IPS-18a (cell line): Measurements from ENCODE around the gene ARHGAP8.

Experiments used
- H3K27ac ChIP-seq: one replicate; pipeline ENCODE4 v1.5.1; 2013; ENCODE audit warnings: low read length
- H3K27me3 ChIP-seq: one replicate; pipeline ENCODE4 v1.6.1; 2013; ENCODE audit warnings: mild to moderate bottlenecking, low read length; ENCODE audit not compliant: control insufficient read depth, insufficient read depth
- H3K36me3 ChIP-seq: one replicate; pipeline ENCODE4 v1.6.1; 2013; ENCODE audit warnings: low read depth, low read length; ENCODE audit not compliant: control insufficient read depth
- H3K4me1 ChIP-seq: one replicate; pipeline ENCODE4 v1.6.1; 2013; ENCODE audit warnings: low read depth, low read length; ENCODE audit not compliant: control insufficient read depth
- H3K4me3 ChIP-seq: one replicate; pipeline ENCODE4 v1.5.1; 2013; ENCODE audit warnings: low read length
- H3K9ac ChIP-seq: one replicate; pipeline ENCODE4 v1.6.1; 2013; ENCODE audit warnings: mild to moderate bottlenecking, low read length, moderate library complexity
- H3K9me3 ChIP-seq: one replicate; pipeline ENCODE4 v1.6.1; 2013; ENCODE audit warnings: low read depth, low read length; ENCODE audit not compliant: control insufficient read depth

ARHGAP8 gene

GRCh38 chr22:44752285-44753188 is at the start of gene ARHGAP8:
TSS of gene ARHGAP8 (plus strand) at chr22:44752575. CDS start at chr22:44786528, 33,953 bp downstream.
- peak within 1 kb of the TSS; percentile 75 for H3K4me3 ChIP-seq

GRCh38 chr22:44703255-44703870 is 49.0 kb upstream of the ARHGAP8 start:
- no peaks in the 10 kb centered on the region for H3K36me3 ChIP-seq
- H3K27me3 ChIP-seq, result peaks cover 40% of the 10 kb centered on the region
- no peaks in the 10 kb centered on the region for H3K9me3 ChIP-seq
- peak overlapping the region; percentile 63 for H3K4me3 ChIP-seq
- peaks cover 11% of the 10 kb centered on the region for H3K4me1 ChIP-seq
- H3K27ac ChIP-seq, result no peak overlapping the region
- no peak overlapping the region for H3K9ac ChIP-seq

More at GRCh38 chr22:44752285-44753188, at the start of gene ARHGAP8:
- Histone ChIP-seq H3K27me3 (peaks cover 11% of the 10 kb centered on the region), H3K9ac (peak within 1 kb of the TSS; percentile 68), H3K4me1 (peaks cover 15% of the 10 kb centered on the region), H3K36me3 (no peaks in the 10 kb centered on the region), H3K9me3 (no peaks in the 10 kb centered on the region), H3K27ac (no peak within 1 kb of the TSS)

- no peak overlapping the region for H3K9ac ChIP-seq
- no peak overlapping the region for H3K27ac ChIP-seq
- H3K4me1 ChIP-seq, result peaks cover 9% of the 10 kb centered on the region
- no peak overlapping the region for H3K4me3 ChIP-seq
- peaks cover 40% of the 10 kb centered on the region for H3K27me3 ChIP-seq
- no peaks in the 10 kb centered on the region for H3K9me3 ChIP-seq
- no peaks in the 10 kb centered on the region for H3K36me3 ChIP-seq
Measured at GRCh38 chr22:44704159-44705021, 48.0 kb upstream of the ARHGAP8 start.

GRCh38 chr22:44705022-44705297 is 47.4 kb upstream of the ARHGAP8 start:
- H3K27me3 ChIP-seq, result peaks cover 34% of the 10 kb centered on the region
- H3K27ac ChIP-seq, result no peak overlapping the region
- no peaks in the 10 kb centered on the region for H3K36me3 ChIP-seq
- peaks cover 8% of the 10 kb centered on the region for H3K4me1 ChIP-seq
- H3K4me3 ChIP-seq, result no peak overlapping the region
- H3K9me3 ChIP-seq, result no peaks in the 10 kb centered on the region
- H3K9ac ChIP-seq, result no peak overlapping the region

- peaks cover 5% of the 10 kb centered on the region for H3K4me1 ChIP-seq
- no peaks in the 10 kb centered on the region for H3K36me3 ChIP-seq
- H3K27ac ChIP-seq, result no peak overlapping the region
- no peak overlapping the region for H3K9ac ChIP-seq
- H3K9me3 ChIP-seq, result no peaks in the 10 kb centered on the region
- peaks cover 22% of the 10 kb centered on the region for H3K27me3 ChIP-seq
- H3K4me3 ChIP-seq, result no peak overlapping the region
Measured at GRCh38 chr22:44706488-44706887, 45.9 kb upstream of the ARHGAP8 start.

GRCh38 chr22:44707178-44707577 is 45.2 kb upstream of the ARHGAP8 start:
- Histone ChIP-seq H3K27me3 (peaks cover 19% of the 10 kb centered on the region), H3K4me3 (no peak overlapping the region), H3K4me1 (peaks cover 4% of the 10 kb centered on the region), H3K9me3 (no peaks in the 10 kb centered on the region), H3K36me3 (no peaks in the 10 kb centered on the region), H3K27ac (no peak overlapping the region), H3K9ac (no peak overlapping the region)

GRCh38 chr22:44707752-44708151 is 44.6 kb upstream of the ARHGAP8 start:
- peaks cover 14% of the 10 kb centered on the region for H3K27me3 ChIP-seq
- peaks cover 4% of the 10 kb centered on the region for H3K4me1 ChIP-seq
- H3K9ac ChIP-seq, result no peak overlapping the region
- no peak overlapping the region for H3K27ac ChIP-seq
- no peaks in the 10 kb centered on the region for H3K36me3 ChIP-seq
- no peaks in the 10 kb centered on the region for H3K9me3 ChIP-seq
- H3K4me3 ChIP-seq, result no peak overlapping the region

GRCh38 chr22:44709881-44710392 is 42.4 kb upstream of the ARHGAP8 start:
- Histone ChIP-seq H3K9me3 (no peaks in the 10 kb centered on the region), H3K9ac (no peak overlapping the region), H3K27me3 (no peaks in the 10 kb centered on the region), H3K4me1 (no peaks in the 10 kb centered on the region), H3K27ac (no peak overlapping the region), H3K36me3 (no peaks in the 10 kb centered on the region), H3K4me3 (no peak overlapping the region)

- Histone ChIP-seq H3K27ac (no peak overlapping the region), H3K36me3 (no peaks in the 10 kb centered on the region), H3K9ac (no peak overlapping the region), H3K4me3 (no peak overlapping the region), H3K27me3 (no peaks in the 10 kb centered on the region), H3K4me1 (no peaks in the 10 kb centered on the region), H3K9me3 (no peaks in the 10 kb centered on the region)
Measured at GRCh38 chr22:44710474-44711240, 41.7 kb upstream of the ARHGAP8 start.

- no peak overlapping the region for H3K4me3 ChIP-seq
- no peaks in the 10 kb centered on the region for H3K36me3 ChIP-seq
- no peaks in the 10 kb centered on the region for H3K27me3 ChIP-seq
- no peak overlapping the region for H3K9ac ChIP-seq
- no peaks in the 10 kb centered on the region for H3K9me3 ChIP-seq
- H3K4me1 ChIP-seq, result no peaks in the 10 kb centered on the region
- no peak overlapping the region for H3K27ac ChIP-seq
Measured at GRCh38 chr22:44711241-44711560, 41.2 kb upstream of the ARHGAP8 start.
